Caco-2 (cell line): ENCODE data around the gene PEA15. TPM values are rescaled to one million over a fixed set of nuclear protein-coding genes. Genes with fewer than 3 reads are reported as not detected.

ENCODE experiments used
- BruUV-seq: library from RNA; stranded (reverse); fragments of 400-500 nt; replicated peaks from 2 replicates; lab custom pipeline; 2021; lab: Mats Ljungman, UMichigan
- CTCF ChIA-PET: fragments of 300-600 bp; sonication (Branson Sonifier 250); formaldehyde crosslinking; loops from one replicate; lab custom pipeline; 2022; ENCODE audit warnings: antibody characterized with exemption; lab: Charles Lee
- POLR2A ChIA-PET: fragments of 300-600 bp; sonication (Branson Sonifier 250); formaldehyde crosslinking; loops from one replicate; lab custom pipeline; 2022; ENCODE audit warnings: antibody characterized with exemption; lab: Charles Lee
- DNase-seq, 2 experiments: peaks; one replicate each; pipeline versions ENCODE4 v3.0.0 to v3.0.0-alpha.2; 2020 to 2022
- H3K27me3 ChIP-seq: replicated peaks from 2 replicates; pipeline ENCODE4 v1.6.0; 2011; ENCODE audit warnings: low read length; ENCODE audit not compliant: control insufficient read depth, insufficient read depth
- H3K36me3 ChIP-seq: 2 replicates; pipeline ENCODE4 v1.5.1; 2011; ENCODE audit warnings: low read length; ENCODE audit not compliant: control insufficient read depth, insufficient read depth
- H3K4me1 ChIP-seq: fragments of 250-450 bp; sonication (Bioruptor Pico); 2 replicates; pipeline ENCODE4 v1.5.1; 2020; ENCODE audit warnings: mild to moderate bottlenecking
- H3K4me3 ChIP-seq: 2 replicates; pipeline ENCODE4 v1.5.1; 2011; ENCODE audit warnings: low read depth, mild to moderate bottlenecking, control low read depth, low read length
- H3K9me3 ChIP-seq: fragments of 250-450 bp; sonication (Bioruptor Pico); 2 replicates; pipeline ENCODE4 v1.5.1; 2020; ENCODE audit warnings: mild to moderate bottlenecking, moderate library complexity
- H3K27ac Mint-ChIP-seq: one replicate; pipeline ENCODE4 v1.8.0; 2022; ENCODE audit warnings: mixed read lengths; ENCODE audit not compliant: unreplicated experiment
- H3K27me3 Mint-ChIP-seq: one replicate; pipeline ENCODE4 v1.8.0; 2022; ENCODE audit warnings: mixed read lengths; ENCODE audit not compliant: insufficient read depth, unreplicated experiment
- H3K36me3 Mint-ChIP-seq: one replicate; pipeline ENCODE4 v1.8.0; 2022; ENCODE audit warnings: mild to moderate bottlenecking, mixed read lengths; ENCODE audit not compliant: insufficient read depth, unreplicated experiment
- H3K4me1 Mint-ChIP-seq: one replicate; pipeline ENCODE4 v1.8.0; 2022; ENCODE audit warnings: low read depth, mixed read lengths; ENCODE audit not compliant: unreplicated experiment
- H3K4me3 Mint-ChIP-seq: one replicate; pipeline ENCODE4 v1.8.0; 2022; ENCODE audit warnings: mild to moderate bottlenecking, moderate library complexity, mixed read lengths; ENCODE audit not compliant: unreplicated experiment
- H3K9me3 Mint-ChIP-seq: one replicate; pipeline ENCODE4 v1.8.0; 2022; ENCODE audit warnings: mixed read lengths; ENCODE audit not compliant: unreplicated experiment
- intact Hi-C: fragments of 100-400 bp; cut with micrococcal nuclease; formaldehyde crosslinking; loops from one replicate; pipeline ENCODE4 v1.10.0; 2022; ENCODE audit not compliant: unreplicated experiment
- total RNA-seq: library from RNA; stranded (reverse); gene quantifications from 2 replicates; pipeline ENCODE4 v1.2.3, GENCODE V29; 2022
- TF ChIP-seq, protein P1 (sequence below), 2 experiments: fragments of 200-600 bp in 1 of 2; IDR thresholded peaks; 1 replicate in 1 of 2; 2 replicates in 1 of 2; pipeline versions ENCODE4 v1.5.1 to v1.8.0; 2011 to 2022; ENCODE audit warnings: antibody characterized with exemption in 1 of 2, control low read depth in 1 of 2, inconsistent platforms in 1 of 2, low read depth in 1 of 2, low read length in 1 of 2, mild to moderate bottlenecking in 1 of 2, moderate library complexity in 1 of 2; ENCODE audit not compliant: insufficient read depth in 1 of 2, severe bottlenecking in 1 of 2, unreplicated experiment in 1 of 2

The PEA15 gene
- total RNA-seq, 1 experiment from 2014 or later, result 85.1 TPM

- CTCF ChIA-PET, result interaction anchor here (0.6 kb wide), 1 partner anchor 16 kb away, joined by 3 read pairs; no protein-coding TSS in a partner anchor
- Mint-ChIP-seq H3K27ac (no peak overlapping the region), H3K9me3 (no peaks in the 10 kb centered on the region), H3K4me3 (no peak overlapping the region), H3K27me3 (no peaks in the 10 kb centered on the region), H3K36me3 (peaks cover 61% of the 10 kb centered on the region), H3K4me1 (peaks cover 9% of the 10 kb centered on the region)
- Histone ChIP-seq H3K4me3 (no peak overlapping the region), H3K4me1 (0 out of 2 replicates have a peak, but pooled peaks cover 6% of the 10 kb centered on the region), H3K9me3 (no peaks in the 10 kb centered on the region), H3K27me3 (no peaks in the 10 kb centered on the region), H3K36me3 (peaks cover 3% of the 10 kb centered on the region; the same call in 1 of the 2 replicates)
- DNase-seq, result no peak
- POLR2A ChIA-PET, result no interaction called here
- intact Hi-C loops, result no loop called here
- TF ChIP-seq, protein P1, sequence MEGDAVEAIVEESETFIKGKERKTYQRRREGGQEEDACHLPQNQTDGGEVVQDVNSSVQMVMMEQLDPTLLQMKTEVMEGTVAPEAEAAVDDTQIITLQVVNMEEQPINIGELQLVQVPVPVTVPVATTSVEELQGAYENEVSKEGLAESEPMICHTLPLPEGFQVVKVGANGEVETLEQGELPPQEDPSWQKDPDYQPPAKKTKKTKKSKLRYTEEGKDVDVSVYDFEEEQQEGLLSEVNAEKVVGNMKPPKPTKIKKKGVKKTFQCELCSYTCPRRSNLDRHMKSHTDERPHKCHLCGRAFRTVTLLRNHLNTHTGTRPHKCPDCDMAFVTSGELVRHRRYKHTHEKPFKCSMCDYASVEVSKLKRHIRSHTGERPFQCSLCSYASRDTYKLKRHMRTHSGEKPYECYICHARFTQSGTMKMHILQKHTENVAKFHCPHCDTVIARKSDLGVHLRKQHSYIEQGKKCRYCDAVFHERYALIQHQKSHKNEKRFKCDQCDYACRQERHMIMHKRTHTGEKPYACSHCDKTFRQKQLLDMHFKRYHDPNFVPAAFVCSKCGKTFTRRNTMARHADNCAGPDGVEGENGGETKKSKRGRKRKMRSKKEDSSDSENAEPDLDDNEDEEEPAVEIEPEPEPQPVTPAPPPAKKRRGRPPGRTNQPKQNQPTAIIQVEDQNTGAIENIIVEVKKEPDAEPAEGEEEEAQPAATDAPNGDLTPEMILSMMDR (IDR thresholded peaks at IDR 0.05; ENCODE audit: insufficient read depth in 1 of 2, low read depth in 1 of 2, low read length in 1 of 2, severe bottlenecking in 1 of 2, unreplicated experiment in 1 of 2), result no peak
- BruUV-seq, result no TSS peak
Observed at GRCh38 chr1:160216301-160216700, 11.1 kb downstream of the PEA15 start.

GRCh38 chr1:160217481-160218051, 12.4 kb downstream of the PEA15 start:
- Histone ChIP-seq H3K4me3 (no peak overlapping the region), H3K36me3 (peaks cover 3% of the 10 kb centered on the region; the same call in 1 of the 2 replicates), H3K9me3 (no peaks in the 10 kb centered on the region), H3K4me1 (0 out of 2 replicates have a peak, but pooled peaks cover 6% of the 10 kb centered on the region), H3K27me3 (no peaks in the 10 kb centered on the region)
- H3K36me3 Mint-ChIP-seq, result peaks cover 55% of the 10 kb centered on the region
- no peak for DNase-seq
- H3K4me3 Mint-ChIP-seq, result no peak overlapping the region
- H3K4me1 Mint-ChIP-seq, result peaks cover 9% of the 10 kb centered on the region
- ChIA-PET POLR2A (no interaction called here), CTCF (interaction anchor here (4.9 kb wide), 1 partner anchor 26 kb away, joined by 106 read pairs; the partner anchor contains the start of gene CASQ1)
- H3K27ac Mint-ChIP-seq, result peak overlapping the region; percentile 15
- TF ChIP-seq, protein P1 (IDR thresholded peaks at IDR 0.05; ENCODE audit: insufficient read depth in 1 of 2, low read depth in 1 of 2, low read length in 1 of 2, severe bottlenecking in 1 of 2, unreplicated experiment in 1 of 2), result no peak
- intact Hi-C loops, result no loop called here
- no peaks in the 10 kb centered on the region for H3K27me3 Mint-ChIP-seq
- no peaks in the 10 kb centered on the region for H3K9me3 Mint-ChIP-seq
- no TSS peak for BruUV-seq

GRCh38 chr1:160219062-160219929, 14.1 kb downstream of the PEA15 start:
- ChIA-PET POLR2A (interaction anchor here (1.1 to 1.3 kb wide), 2 partner anchors 33 to 119 kb away, joined by 6 to 7 read pairs; no protein-coding TSS in a partner anchor), CTCF (interaction anchor here (0.6 to 4.9 kb wide), 19 partner anchors 9 to 178 kb away, joined by 3 to 106 read pairs (median 6); partner anchors contain the start of genes CASQ1, IGSF8 and PEX19)
- no TSS peak for BruUV-seq
- H3K27ac Mint-ChIP-seq, result no peak overlapping the region
- intact Hi-C loops, result loop anchor here (1.0 kb wide), 2 partner anchors 26 to 118 kb away; no protein-coding TSS in a partner anchor
- Histone ChIP-seq H3K9me3 (no peaks in the 10 kb centered on the region), H3K27me3 (no peaks in the 10 kb centered on the region), H3K4me3 (no peak overlapping the region), H3K4me1 (0 out of 2 replicates have a peak, but pooled peaks cover 6% of the 10 kb centered on the region), H3K36me3 (peaks cover 2% of the 10 kb centered on the region)
- H3K36me3 Mint-ChIP-seq, result peaks cover 47% of the 10 kb centered on the region
- no peak overlapping the region for H3K4me3 Mint-ChIP-seq
- H3K27me3 Mint-ChIP-seq, result no peaks in the 10 kb centered on the region
- TF ChIP-seq, protein P1 (IDR thresholded peaks at IDR 0.05; ENCODE audit: insufficient read depth in 1 of 2, low read depth in 1 of 2, low read length in 1 of 2, severe bottlenecking in 1 of 2, unreplicated experiment in 1 of 2), result peak; percentile 62 to 67
- peak; percentile 62 to 69 for DNase-seq
- peaks cover 9% of the 10 kb centered on the region for H3K4me1 Mint-ChIP-seq
- no peaks in the 10 kb centered on the region for H3K9me3 Mint-ChIP-seq
